RWPE2 (cell line): Measurements from ENCODE around the gene MAP7.

Source experiments
- ATAC-seq: fragments of 200-7000 bp; cut with Tn5 transposase; 3 replicates; pipeline ENCODE4 v1.9.1; 2021; ENCODE audit warnings: low read depth
- DNase-seq: peaks from one replicate; pipeline ENCODE4 v3.0.0-alpha.2; 2020; ENCODE audit warnings: low spot score
- H3K27ac ChIP-seq: fragments of 450-650 bp; 2 replicates; pipeline ENCODE4 v1.5.1; 2017; ENCODE audit warnings: mild to moderate bottlenecking; ENCODE audit not compliant: poor library complexity, severe bottlenecking
- H3K27me3 ChIP-seq: fragments of 250-450 bp; sonication (Bioruptor Pico); 2 replicates; pipeline ENCODE4 v1.5.1; 2021; ENCODE audit warnings: mild to moderate bottlenecking, moderate library complexity; ENCODE audit not compliant: insufficient read depth, poor library complexity, severe bottlenecking
- H3K36me3 ChIP-seq: fragments of 250-450 bp; sonication (Bioruptor Pico); 2 replicates; pipeline ENCODE4 v1.5.1; 2020; ENCODE audit warnings: low read depth, mild to moderate bottlenecking, moderate library complexity
- H3K4me1 ChIP-seq: fragments of 250-450 bp; sonication (Bioruptor Pico); 2 replicates; pipeline ENCODE4 v1.5.1; 2021; ENCODE audit warnings: mild to moderate bottlenecking, moderate library complexity; ENCODE audit not compliant: insufficient read depth, poor library complexity, severe bottlenecking
- H3K4me3 ChIP-seq: fragments of 250-450 bp; sonication (Bioruptor Pico); 2 replicates; pipeline ENCODE4 v1.5.1; 2021; ENCODE audit warnings: mild to moderate bottlenecking, moderate library complexity; ENCODE audit not compliant: severe bottlenecking
- H3K9me3 ChIP-seq: fragments of 250-450 bp; sonication (Bioruptor Pico); 2 replicates; pipeline ENCODE4 v1.5.1; 2021; ENCODE audit warnings: mild to moderate bottlenecking, moderate library complexity; ENCODE audit not compliant: severe bottlenecking
- TF ChIP-seq, protein P1 (sequence below): fragments of 450-650 bp; IDR thresholded peaks from one replicate; pipeline ENCODE4 v1.5.1; 2017; ENCODE audit warnings: mild to moderate bottlenecking, moderate library complexity; ENCODE audit not compliant: poor library complexity, severe bottlenecking

Gene MAP7

DNA sequence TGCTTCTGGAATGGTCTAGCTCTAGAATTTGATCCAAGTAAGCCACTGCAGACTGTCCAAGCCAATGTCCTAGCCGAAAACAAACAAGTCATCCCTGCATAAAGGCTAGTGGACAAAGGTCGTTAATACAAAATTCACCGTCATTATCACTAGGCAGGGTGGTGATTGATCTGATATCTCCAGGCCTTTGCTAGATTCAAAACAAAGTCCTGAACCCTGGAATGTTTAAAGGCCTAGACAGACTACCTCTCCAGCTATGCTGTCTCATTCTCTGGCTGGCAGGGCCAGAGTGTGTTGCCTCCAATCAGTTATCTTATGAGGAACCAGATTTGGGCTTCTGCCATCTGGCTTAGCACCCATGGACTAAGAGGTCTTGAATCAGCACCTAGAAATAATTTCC, 38.3 kb downstream of the MAP7 start:
- Histone ChIP-seq H3K9me3 (no peaks in the 10 kb centered on the region), H3K4me1 (peaks cover 7% of the 10 kb centered on the region), H3K4me3 (no peak overlapping the region), H3K27ac (no peak overlapping the region), H3K36me3 (no peaks in the 10 kb centered on the region), H3K27me3 (no peaks in the 10 kb centered on the region)
- TF ChIP-seq, protein P1, sequence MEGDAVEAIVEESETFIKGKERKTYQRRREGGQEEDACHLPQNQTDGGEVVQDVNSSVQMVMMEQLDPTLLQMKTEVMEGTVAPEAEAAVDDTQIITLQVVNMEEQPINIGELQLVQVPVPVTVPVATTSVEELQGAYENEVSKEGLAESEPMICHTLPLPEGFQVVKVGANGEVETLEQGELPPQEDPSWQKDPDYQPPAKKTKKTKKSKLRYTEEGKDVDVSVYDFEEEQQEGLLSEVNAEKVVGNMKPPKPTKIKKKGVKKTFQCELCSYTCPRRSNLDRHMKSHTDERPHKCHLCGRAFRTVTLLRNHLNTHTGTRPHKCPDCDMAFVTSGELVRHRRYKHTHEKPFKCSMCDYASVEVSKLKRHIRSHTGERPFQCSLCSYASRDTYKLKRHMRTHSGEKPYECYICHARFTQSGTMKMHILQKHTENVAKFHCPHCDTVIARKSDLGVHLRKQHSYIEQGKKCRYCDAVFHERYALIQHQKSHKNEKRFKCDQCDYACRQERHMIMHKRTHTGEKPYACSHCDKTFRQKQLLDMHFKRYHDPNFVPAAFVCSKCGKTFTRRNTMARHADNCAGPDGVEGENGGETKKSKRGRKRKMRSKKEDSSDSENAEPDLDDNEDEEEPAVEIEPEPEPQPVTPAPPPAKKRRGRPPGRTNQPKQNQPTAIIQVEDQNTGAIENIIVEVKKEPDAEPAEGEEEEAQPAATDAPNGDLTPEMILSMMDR = no peak
- ATAC-seq = no peak
- DNase-seq = no peak

DNA sequence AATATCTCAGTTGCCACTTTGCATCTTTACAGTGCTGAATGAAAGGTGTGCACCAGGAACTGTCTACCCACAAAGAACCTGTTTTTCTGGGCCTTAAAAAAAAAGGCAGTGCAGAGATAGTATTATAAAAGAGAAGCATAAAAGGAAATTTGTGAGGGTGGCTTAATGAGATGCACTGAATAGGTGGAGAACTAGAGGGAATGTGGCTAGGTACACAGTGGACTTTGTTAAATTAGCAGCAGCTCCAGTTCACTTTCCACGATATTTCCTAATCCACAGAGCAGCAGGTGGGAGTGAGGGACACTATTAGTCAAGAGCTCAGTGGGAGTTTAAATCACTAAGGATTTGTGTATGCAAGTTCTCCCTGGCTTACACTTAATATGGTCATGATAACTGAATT, 38.8 kb downstream of the MAP7 start:
- DNase-seq = no peak

DNA sequence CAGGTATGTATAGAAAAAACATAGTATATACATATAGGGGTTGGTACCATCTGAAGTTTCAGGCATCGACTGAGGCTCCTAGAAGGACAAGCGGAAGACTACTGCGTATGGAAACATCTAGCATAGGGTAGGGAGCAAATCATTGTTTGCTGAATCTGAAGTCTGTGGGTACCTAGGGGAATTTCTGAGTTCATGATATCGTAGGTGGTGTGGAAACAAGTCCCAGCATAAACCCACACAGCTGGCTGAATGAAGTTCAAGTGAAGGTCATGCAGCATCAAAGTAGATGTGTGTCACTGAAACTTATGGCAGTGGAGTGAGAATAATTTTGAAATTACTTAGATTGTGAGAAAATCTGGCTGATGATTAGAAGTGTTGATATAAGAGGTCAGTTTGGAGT, 39.4 kb downstream of the MAP7 start:
- ATAC-seq = no peak
- no peaks in the 10 kb centered on the region for H3K9me3 ChIP-seq
- TF ChIP-seq, protein P1 = no peak
- H3K27me3 ChIP-seq = no peaks in the 10 kb centered on the region
- no peaks in the 10 kb centered on the region for H3K36me3 ChIP-seq
- DNase-seq = no peak
- H3K27ac ChIP-seq = no peak overlapping the region
- H3K4me3 ChIP-seq = no peak overlapping the region
- peaks cover 7% of the 10 kb centered on the region for H3K4me1 ChIP-seq

More for the DNA sequence above, 38.8 kb downstream of the MAP7 start:
- Histone ChIP-seq H3K27me3 (no peaks in the 10 kb centered on the region), H3K9me3 (no peaks in the 10 kb centered on the region), H3K4me1 (peaks cover 7% of the 10 kb centered on the region), H3K36me3 (no peaks in the 10 kb centered on the region), H3K4me3 (no peak overlapping the region), H3K27ac (no peak overlapping the region)
- ATAC-seq = no peak
- TF ChIP-seq, protein P1 = no peak

GRCh38 chr6:136510299-136510698, 39.9 kb downstream of the MAP7 start:
- no peak for ATAC-seq
- Histone ChIP-seq H3K27ac (no peak overlapping the region), H3K9me3 (no peaks in the 10 kb centered on the region), H3K4me1 (peaks cover 7% of the 10 kb centered on the region), H3K4me3 (no peak overlapping the region), H3K27me3 (no peaks in the 10 kb centered on the region), H3K36me3 (no peaks in the 10 kb centered on the region)
- DNase-seq = no peak
- TF ChIP-seq, protein P1 = no peak

- Histone ChIP-seq H3K27me3 (no peaks in the 10 kb centered on the region), H3K9me3 (no peaks in the 10 kb centered on the region), H3K36me3 (no peaks in the 10 kb centered on the region), H3K27ac (no peak overlapping the region), H3K4me3 (no peak overlapping the region), H3K4me1 (peaks cover 7% of the 10 kb centered on the region)
- peak; percentile 51; the same call in 2 of the 3 replicates for ATAC-seq
- no peak for DNase-seq
- TF ChIP-seq, protein P1 = no peak
Observed at GRCh38 chr6:136508725-136509392, 41.4 kb downstream of the MAP7 start.
